Activated gamma-delta T cell treated with anti-CD3 and anti-CD28 coated beads, Interleukin-2, amount 50 U/mL, for 16 hours (primary cell): ENCODE measurements around the gene STKLD1.
"Not testable (repeated sequence)": the region's sequence is repeated elsewhere in the genome, so short reads cannot be mapped to it uniquely, and the experiment has no call there.

Source experiments
- DNase-seq: peaks from one replicate; pipeline ENCODE4 v3.0.0-alpha.2; 2020; ENCODE audit warnings: low read depth

The STKLD1 gene

GRCh38 chr9:133443982-133444381 lies 67.8 kb downstream of the STKLD1 start:
- DNase-seq, result no peak

- DNase-seq, result no peak
Measured at GRCh38 chr9:133445293-133445969, 69.3 kb downstream of the STKLD1 start.

GRCh38 chr9:133448487-133448972 lies 72.4 kb downstream of the STKLD1 start:
- no peak for DNase-seq

GRCh38 chr9:133449760-133450159 lies 73.6 kb downstream of the STKLD1 start:
- no peak for DNase-seq

GRCh38 chr9:133451865-133452264 lies 75.7 kb downstream of the STKLD1 start:
- not testable (repeated sequence) for DNase-seq

- DNase-seq, result no peak
Measured at GRCh38 chr9:133452562-133452961, 76.4 kb downstream of the STKLD1 start.

GRCh38 chr9:133453651-133454050 lies 77.5 kb downstream of the STKLD1 start:
- no peak for DNase-seq

GRCh38 chr9:133454325-133454724 lies 78.2 kb downstream of the STKLD1 start:
- no peak for DNase-seq

GRCh38 chr9:133454943-133455673 lies 78.9 kb downstream of the STKLD1 start:
- no peak for DNase-seq
